Naive B cell (primary cell): Measurements from ENCODE around the gene ASIC5. TPM values are rescaled to one million over a fixed set of nuclear protein-coding genes. Genes with fewer than 3 reads are reported as not detected.

Source experiments
- ATAC-seq, 2 donors: fragments of 150-1000 bp; cut with Tn5 transposase; 2 replicates each; pipeline ENCODE4 v1.10.0; 2021; ENCODE audit warnings: low read depth in 2 of 2, mild to moderate bottlenecking in 2 of 2, moderate library complexity in 2 of 2
- DNase-seq: peaks from one replicate; pipeline ENCODE4 v3.0.0; 2022
- H3K27ac Mint-ChIP-seq, 6 donors: one replicate each; pipeline ENCODE4 v1.8.0; 2020 to 2022; ENCODE audit warnings: mild to moderate bottlenecking in 6 of 6, mixed read lengths in 6 of 6, moderate library complexity in 5 of 6, inconsistent platforms in 2 of 6
- H3K27me3 Mint-ChIP-seq, 3 donors: one replicate each; pipeline ENCODE4 v1.8.0; 2021 to 2022; ENCODE audit warnings: mixed read lengths in 3 of 3, mild to moderate bottlenecking in 1 of 3
- H3K36me3 Mint-ChIP-seq, 2 donors: one replicate each; pipeline ENCODE4 v1.8.0; 2020 to 2022; ENCODE audit warnings: mixed read lengths in 2 of 2, inconsistent platforms in 1 of 2, mild to moderate bottlenecking in 1 of 2
- H3K4me1 Mint-ChIP-seq, 3 donors: one replicate each; pipeline ENCODE4 v1.8.0; 2020 to 2022; ENCODE audit warnings: mixed read lengths in 3 of 3, inconsistent platforms in 1 of 3, mild to moderate bottlenecking in 1 of 3, moderate library complexity in 1 of 3
- H3K4me3 Mint-ChIP-seq, 8 donors: one replicate each; pipeline ENCODE4 v1.8.0; 2020 to 2022; ENCODE audit warnings: mild to moderate bottlenecking in 8 of 8, mixed read lengths in 8 of 8, moderate library complexity in 8 of 8, inconsistent platforms in 2 of 8
- H3K9me3 Mint-ChIP-seq, 7 donors: one replicate each; pipeline ENCODE4 v1.8.0; 2020 to 2022; ENCODE audit warnings: mixed read lengths in 7 of 7, mild to moderate bottlenecking in 5 of 7, inconsistent platforms in 2 of 7, moderate library complexity in 1 of 7
- polyA plus RNA-seq, 6 donors: library from polyadenylated mRNA; unstranded; fragments of 300-500 nt; fragmentation: Illumina TruSeq; gene quantifications; one replicate each; pipeline ENCODE4 v1.2.3, GENCODE V29; 2021; ENCODE audit warnings: low read depth in 6 of 6

The ASIC5 gene, protein sequence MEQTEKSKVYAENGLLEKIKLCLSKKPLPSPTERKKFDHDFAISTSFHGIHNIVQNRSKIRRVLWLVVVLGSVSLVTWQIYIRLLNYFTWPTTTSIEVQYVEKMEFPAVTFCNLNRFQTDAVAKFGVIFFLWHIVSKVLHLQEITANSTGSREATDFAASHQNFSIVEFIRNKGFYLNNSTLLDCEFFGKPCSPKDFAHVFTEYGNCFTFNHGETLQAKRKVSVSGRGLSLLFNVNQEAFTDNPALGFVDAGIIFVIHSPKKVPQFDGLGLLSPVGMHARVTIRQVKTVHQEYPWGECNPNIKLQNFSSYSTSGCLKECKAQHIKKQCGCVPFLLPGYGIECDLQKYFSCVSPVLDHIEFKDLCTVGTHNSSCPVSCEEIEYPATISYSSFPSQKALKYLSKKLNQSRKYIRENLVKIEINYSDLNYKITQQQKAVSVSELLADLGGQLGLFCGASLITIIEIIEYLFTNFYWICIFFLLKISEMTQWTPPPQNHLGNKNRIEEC
- not detected for polyA plus RNA-seq

DNA sequence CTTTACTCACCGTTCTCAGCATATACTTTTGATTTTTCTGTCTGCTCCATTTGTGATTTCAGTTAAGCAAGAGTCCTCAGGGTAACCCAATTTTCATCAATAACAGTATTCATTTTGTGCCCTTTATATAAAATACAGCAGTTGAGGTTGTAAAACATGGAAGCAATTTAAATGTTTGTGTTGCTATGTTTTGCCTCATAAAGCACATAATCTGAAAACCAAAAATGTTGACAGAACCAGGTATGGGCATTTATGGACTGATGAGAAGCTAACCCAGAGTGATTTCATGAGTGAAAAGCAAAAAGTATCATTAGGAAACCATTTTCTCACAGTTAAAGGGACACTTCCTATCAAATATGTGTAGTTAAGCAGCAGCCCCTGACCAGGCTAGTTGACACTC lies at the start of gene ASIC5:
ASIC5 (minus strand) TSS at position 101 of the 400 bp plus-strand sequence; CDS start at position 50, 51 bp downstream.
- ATAC-seq = no peak
- Mint-ChIP-seq H3K36me3 (peaks cover 4 to 13% of the 10 kb centered on the region in 2 donors), H3K9me3 (peaks cover 6 to 23% (median 8%) of the 10 kb centered on the region in 7 donors), H3K27me3 (no peaks in the 10 kb centered on the region), H3K27ac (peak within 1 kb of the TSS in 1 of 6 donors; percentile 73), H3K4me3 (no peak within 1 kb of the TSS), H3K4me1 (no peaks in the 10 kb centered on the region)
- DNase-seq = no peak

DNA sequence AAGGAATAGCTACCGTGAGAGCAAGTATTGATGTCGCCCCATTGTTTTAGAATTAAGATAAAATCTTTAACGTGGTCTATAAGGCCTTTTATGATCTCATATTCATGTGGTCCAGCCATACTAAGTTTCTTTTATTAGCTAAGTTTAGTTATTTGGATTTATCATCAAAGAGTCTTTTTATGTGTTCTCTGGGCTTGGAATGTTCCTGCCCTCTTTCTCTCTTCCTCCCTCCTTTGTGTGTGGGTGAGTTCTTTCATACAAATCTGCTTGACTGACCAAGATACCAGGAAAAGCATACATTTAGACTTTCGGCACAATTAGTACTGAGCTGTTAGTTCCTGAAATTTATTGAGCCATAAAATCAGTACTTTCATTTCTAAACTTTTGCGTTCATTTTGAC lies 48.7 kb upstream of the ASIC5 start:
- no peaks in the 10 kb centered on the region for H3K4me1 Mint-ChIP-seq
- H3K4me3 Mint-ChIP-seq = no peak overlapping the region
- no peak overlapping the region for H3K27ac Mint-ChIP-seq
- peaks cover 0 to 2% (median 0%) of the 10 kb centered on the region in 7 donors for H3K9me3 Mint-ChIP-seq
- H3K36me3 Mint-ChIP-seq = no peaks in the 10 kb centered on the region
- ATAC-seq (no peak), DNase-seq (no peak)
- peaks cover 5 to 11% (median 8%) of the 10 kb centered on the region in 3 donors for H3K27me3 Mint-ChIP-seq

DNA sequence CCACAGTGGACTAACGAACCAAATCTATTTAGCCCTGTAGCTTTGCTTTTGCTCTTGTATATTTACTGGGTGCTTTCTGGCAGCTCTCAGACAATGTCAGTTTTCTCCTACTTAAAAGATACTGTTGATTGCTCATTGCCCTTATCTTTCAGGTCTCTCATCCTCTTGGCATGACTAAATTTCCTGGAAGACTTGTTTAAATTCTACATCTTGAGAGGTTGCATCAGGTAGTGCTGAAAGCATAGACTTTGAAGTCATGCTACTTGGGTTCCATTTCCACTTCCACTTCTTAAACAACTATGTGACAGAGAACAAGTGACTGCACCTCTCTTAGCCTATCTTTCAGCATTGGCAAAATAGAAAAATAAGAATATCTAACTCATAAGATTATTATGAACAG lies 45.8 kb upstream of the ASIC5 start:
- Mint-ChIP-seq H3K27ac (no peak overlapping the region), H3K9me3 (no peaks in the 10 kb centered on the region), H3K4me1 (no peaks in the 10 kb centered on the region), H3K27me3 (peaks cover 5 to 16% (median 11%) of the 10 kb centered on the region in 3 donors), H3K4me3 (no peak overlapping the region), H3K36me3 (no peaks in the 10 kb centered on the region)
- no peak for ATAC-seq
- no peak for DNase-seq

DNA sequence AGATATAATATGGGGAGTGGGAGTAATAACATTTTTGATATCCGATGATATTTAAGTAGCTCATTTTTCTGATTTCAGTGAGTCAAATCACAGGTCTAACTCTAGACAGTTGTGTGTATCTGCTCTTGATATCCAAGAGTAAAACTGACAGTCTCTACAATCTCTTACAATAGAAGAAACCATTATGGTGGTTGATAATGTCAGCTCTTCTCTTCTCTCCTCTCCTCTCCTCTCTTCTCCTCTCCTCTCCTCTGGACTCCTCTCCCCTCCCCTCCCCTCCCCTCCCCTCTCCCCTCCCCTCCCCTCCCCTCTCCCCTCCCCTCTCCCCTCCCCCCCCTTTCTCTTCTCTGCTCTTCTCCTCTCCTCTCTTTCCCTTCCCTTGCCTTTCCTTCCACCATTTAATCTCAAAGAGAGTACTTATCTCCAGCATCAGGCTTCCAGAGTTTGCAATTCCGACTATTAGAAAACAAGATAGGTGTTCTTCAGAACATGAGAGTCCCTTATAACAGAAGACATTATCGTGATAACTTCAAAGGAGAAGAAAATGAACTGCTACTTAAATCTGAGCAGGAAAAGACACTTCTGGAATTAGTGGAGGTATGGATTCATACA lies 43.6 kb upstream of the ASIC5 start:
- H3K27me3 Mint-ChIP-seq = peaks cover 5 to 16% (median 11%) of the 10 kb centered on the region in 3 donors
- H3K36me3 Mint-ChIP-seq = no peaks in the 10 kb centered on the region
- DNase-seq (no peak), ATAC-seq (no peak)
- no peak overlapping the region for H3K27ac Mint-ChIP-seq
- H3K9me3 Mint-ChIP-seq = no peaks in the 10 kb centered on the region
- no peak overlapping the region for H3K4me3 Mint-ChIP-seq
- no peaks in the 10 kb centered on the region for H3K4me1 Mint-ChIP-seq

DNA sequence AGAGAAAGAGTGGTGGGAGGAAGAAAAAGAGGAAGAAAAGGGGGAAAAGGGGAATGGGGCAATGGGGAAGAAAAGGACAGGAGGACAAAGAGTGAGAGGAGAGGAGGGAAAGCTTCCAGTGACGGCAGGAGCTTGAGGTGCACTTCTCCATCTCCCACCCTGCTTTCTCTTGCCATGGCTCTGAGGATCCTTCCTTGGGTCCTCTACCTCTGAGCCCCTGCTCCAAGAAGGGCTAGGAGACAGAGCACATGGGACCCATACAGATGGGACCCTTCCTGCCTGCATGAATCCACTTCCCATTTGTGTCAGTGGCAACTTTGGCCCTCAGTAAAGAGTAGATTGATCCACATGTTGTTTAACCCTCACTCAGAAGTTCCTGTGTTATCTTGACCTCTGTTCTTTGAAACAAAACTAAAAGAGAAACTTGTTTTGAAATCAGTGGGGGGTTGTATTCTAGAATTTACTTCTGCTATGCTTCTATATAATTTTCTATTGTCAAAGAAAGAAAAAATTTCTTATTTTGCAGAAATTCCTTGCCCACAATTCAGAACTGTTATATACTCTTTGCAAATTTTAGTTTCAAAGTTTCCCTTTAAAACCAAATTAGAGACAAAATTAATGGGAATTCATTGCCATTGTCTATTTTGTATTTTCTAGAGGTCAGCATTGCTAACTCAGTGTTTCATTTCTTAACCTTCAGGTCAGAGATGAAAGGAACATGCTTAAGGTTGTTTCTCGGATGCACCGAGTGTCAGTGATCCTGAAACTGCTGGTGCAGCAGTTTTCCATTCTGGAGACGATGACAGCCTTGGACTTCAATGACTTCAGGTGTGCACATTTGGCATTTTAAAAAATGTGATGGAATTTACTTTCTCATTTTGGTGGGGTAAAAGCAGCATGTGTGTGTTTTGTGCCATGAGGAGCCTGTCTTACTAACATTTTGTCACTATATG lies 42.4 kb upstream of the ASIC5 start:
- DNase-seq (no peak), ATAC-seq (no peak)
- Mint-ChIP-seq H3K36me3 (no peaks in the 10 kb centered on the region), H3K4me1 (no peaks in the 10 kb centered on the region), H3K4me3 (no peak overlapping the region), H3K27me3 (peaks cover 5 to 16% (median 11%) of the 10 kb centered on the region in 3 donors), H3K9me3 (no peaks in the 10 kb centered on the region), H3K27ac (no peak overlapping the region)

DNA sequence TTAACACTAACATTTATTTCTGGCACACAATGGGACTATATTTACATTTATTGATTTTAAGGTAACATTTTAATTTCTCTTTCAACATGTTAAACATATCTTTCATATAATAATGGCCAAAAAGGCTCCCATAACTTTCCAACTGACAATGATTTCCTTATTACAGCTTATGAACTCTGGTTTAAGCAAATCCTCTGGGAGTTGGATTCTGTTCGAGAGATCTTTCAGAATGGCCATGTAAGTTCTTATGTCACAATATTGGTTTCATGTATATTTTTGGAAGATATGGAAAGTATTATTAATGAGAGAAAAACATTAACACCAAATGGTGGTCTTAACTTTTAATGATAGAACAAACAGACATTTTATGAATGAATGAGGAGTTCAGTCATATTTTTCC lies 41.5 kb upstream of the ASIC5 start:
- H3K27me3 Mint-ChIP-seq = peaks cover 2 to 11% (median 4%) of the 10 kb centered on the region in 3 donors
- no peaks in the 10 kb centered on the region for H3K36me3 Mint-ChIP-seq
- H3K27ac Mint-ChIP-seq = no peak overlapping the region
- H3K4me1 Mint-ChIP-seq = no peaks in the 10 kb centered on the region
- ATAC-seq (no peak), DNase-seq (no peak)
- H3K9me3 Mint-ChIP-seq = no peaks in the 10 kb centered on the region
- no peak overlapping the region for H3K4me3 Mint-ChIP-seq

DNA sequence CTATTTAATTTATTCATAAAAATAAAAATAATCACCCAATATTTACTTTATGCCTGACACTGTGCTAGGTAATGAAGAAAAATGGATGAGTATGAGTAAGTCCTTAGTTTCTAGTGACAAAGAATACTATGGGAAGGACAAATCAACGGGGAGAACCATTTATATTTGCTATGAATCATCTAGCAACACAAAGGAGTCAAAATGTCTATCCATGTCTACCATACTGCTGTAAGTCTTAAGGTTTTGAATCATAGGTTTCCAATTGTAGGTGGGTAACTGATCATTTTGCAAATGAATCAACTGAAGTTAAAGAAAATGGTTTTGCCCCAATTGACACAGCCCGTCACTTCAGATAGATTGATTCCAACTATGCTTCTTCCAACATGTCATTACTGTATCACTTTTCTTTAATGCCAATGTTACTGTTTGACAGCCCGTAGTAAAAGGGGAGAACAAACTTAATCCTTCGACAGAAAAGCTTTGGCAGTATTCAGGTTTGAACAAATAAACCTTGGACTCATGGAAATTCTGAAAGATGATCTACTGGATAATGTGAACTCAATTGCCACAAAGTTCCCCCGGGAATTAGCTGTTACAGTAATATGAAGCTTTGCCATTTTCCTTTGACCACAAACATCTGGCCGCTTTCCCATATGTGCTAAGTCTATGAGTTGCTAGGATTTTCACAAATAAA lies 40.6 kb upstream of the ASIC5 start:
- DNase-seq (no peak), ATAC-seq (no peak)
- peaks cover 0 to 8% (median 0%) of the 10 kb centered on the region in 3 donors for H3K27me3 Mint-ChIP-seq
- no peaks in the 10 kb centered on the region for H3K36me3 Mint-ChIP-seq
- H3K27ac Mint-ChIP-seq = no peak overlapping the region
- H3K4me1 Mint-ChIP-seq = no peaks in the 10 kb centered on the region
- H3K9me3 Mint-ChIP-seq = no peaks in the 10 kb centered on the region
- no peak overlapping the region for H3K4me3 Mint-ChIP-seq

DNA sequence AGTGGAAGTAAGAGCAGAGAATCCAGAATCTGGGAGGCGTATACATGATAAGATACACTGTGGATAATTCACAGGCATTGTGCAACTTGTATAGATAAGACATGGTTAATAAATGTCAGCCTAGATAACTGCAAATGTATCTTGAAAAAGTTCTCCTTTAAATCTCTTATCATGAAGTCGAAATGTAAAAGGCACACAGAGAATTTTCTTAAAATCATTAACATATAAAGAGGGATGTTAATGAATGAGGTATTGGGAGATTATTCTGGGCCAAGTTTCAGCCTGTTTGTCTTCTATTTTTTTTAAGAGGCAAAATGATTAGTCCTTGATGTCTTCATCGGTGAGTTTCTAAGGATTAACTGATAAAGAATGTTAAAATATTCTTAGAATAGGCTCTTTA lies 38.3 kb upstream of the ASIC5 start:
- Mint-ChIP-seq H3K9me3 (peaks cover 0 to 1% (median 0%) of the 10 kb centered on the region in 7 donors), H3K4me3 (no peak overlapping the region), H3K36me3 (no peaks in the 10 kb centered on the region), H3K4me1 (no peaks in the 10 kb centered on the region), H3K27ac (no peak overlapping the region), H3K27me3 (peaks cover 0 to 8% (median 0%) of the 10 kb centered on the region in 3 donors)
- DNase-seq (no peak), ATAC-seq (no peak)

DNA sequence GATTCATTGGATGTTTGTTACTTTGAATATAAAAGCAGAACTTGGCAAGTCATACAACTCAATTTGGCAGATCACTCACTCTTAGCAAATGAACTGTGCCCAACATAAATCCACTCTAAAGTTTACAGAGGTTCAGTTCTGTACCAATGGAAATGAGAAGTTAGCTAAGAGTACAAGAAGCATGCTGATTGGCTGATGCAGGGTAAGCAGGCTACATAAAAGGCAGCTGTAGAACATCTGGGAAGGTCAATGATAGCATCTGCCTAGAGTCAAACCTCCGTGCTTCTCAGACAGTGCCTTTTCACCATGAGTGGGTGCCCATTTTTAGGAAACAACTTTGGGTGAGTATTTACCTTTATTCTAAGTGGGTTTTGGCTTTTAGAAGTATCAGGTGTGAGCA lies 37.4 kb upstream of the ASIC5 start, which contains the start of gene TDO2:
TDO2 (plus strand) TSS at position 244 of the 400 bp plus-strand sequence; CDS start at position 307, 63 bp downstream.
- DNase-seq (no peak), ATAC-seq (no peak)
- no peak within 1 kb of the TSS for H3K4me3 Mint-ChIP-seq
- no peaks in the 10 kb centered on the region for H3K36me3 Mint-ChIP-seq
- peaks cover 0 to 8% (median 0%) of the 10 kb centered on the region in 3 donors for H3K27me3 Mint-ChIP-seq
- no peak within 1 kb of the TSS for H3K27ac Mint-ChIP-seq
- no peaks in the 10 kb centered on the region for H3K4me1 Mint-ChIP-seq
- H3K9me3 Mint-ChIP-seq = peaks cover 0 to 5% (median 1%) of the 10 kb centered on the region in 7 donors

DNA sequence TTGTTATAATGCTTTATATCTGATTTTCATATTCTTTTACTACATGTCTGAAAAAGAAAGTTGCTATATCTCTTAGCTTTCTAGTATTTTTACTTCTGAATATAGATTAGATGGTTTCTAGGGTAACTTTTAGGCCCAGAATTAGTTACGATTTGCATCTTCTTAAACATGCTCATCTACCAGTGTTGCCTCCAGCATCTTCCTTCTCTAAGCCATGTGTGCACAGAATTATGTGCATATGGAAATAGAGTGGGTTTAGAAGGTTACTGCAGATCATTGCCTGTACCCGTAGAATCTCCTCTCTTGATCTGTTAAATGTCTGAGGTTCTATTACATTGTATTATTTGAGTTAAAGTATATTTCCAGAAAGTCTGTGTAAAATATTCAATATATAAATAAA lies 34.9 kb upstream of the ASIC5 start:
- H3K9me3 Mint-ChIP-seq = peaks cover 5 to 18% (median 11%) of the 10 kb centered on the region in 7 donors
- H3K27ac Mint-ChIP-seq = no peak overlapping the region
- H3K4me1 Mint-ChIP-seq = no peaks in the 10 kb centered on the region
- ATAC-seq (no peak), DNase-seq (no peak)
- H3K36me3 Mint-ChIP-seq = peaks cover 0 to 7% of the 10 kb centered on the region in 2 donors
- H3K27me3 Mint-ChIP-seq = no peaks in the 10 kb centered on the region
- H3K4me3 Mint-ChIP-seq = no peak overlapping the region

DNA sequence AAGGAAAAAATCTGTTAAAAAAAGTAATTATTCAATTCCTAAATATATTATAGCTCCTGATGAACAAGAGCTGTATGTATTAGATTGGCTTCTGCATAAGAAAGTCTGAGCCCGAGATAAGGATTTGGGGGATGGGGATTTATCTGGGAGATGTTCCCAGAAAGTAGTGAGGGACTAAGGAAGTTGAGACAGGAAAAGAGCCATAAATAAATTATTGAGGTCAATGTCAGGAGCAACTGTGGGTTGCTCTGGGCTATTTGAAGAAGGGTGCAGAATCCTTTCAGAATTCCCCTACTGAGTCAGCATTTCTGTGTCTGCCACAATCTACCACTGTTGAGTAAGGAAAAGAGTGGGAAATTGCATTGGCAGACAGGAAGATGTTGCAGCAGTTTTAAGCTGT lies 34.3 kb upstream of the ASIC5 start:
- Mint-ChIP-seq H3K27ac (no peak overlapping the region), H3K27me3 (no peaks in the 10 kb centered on the region), H3K4me3 (no peak overlapping the region), H3K36me3 (peaks cover 0 to 7% of the 10 kb centered on the region in 2 donors), H3K4me1 (no peaks in the 10 kb centered on the region), H3K9me3 (peaks cover 5 to 18% (median 13%) of the 10 kb centered on the region in 7 donors)
- DNase-seq (no peak), ATAC-seq (no peak)

DNA sequence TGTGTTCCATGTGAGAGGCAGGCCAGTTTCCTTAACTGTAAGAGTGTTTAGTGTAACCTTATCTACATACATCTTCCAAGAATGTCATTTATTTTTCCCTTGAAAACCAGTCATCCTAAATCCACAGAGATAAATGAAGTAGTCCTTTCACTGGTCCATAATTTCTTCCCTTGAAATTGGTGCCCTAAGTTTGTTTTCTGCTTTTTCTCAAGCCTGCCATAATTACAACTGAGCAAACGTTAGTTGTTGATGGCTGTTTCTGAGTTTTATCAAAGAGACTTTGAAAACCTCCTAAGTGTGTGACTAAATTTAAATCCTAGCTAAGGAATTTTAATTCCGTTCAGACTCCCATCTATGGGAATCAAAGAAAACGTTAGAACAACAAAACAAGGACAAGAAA lies 33.8 kb upstream of the ASIC5 start:
- no peak overlapping the region for H3K27ac Mint-ChIP-seq
- ATAC-seq = no peak
- DNase-seq = no peak
- H3K9me3 Mint-ChIP-seq = peaks cover 5 to 18% (median 13%) of the 10 kb centered on the region in 7 donors
- no peak overlapping the region for H3K4me3 Mint-ChIP-seq
- H3K4me1 Mint-ChIP-seq = no peaks in the 10 kb centered on the region
- no peaks in the 10 kb centered on the region for H3K27me3 Mint-ChIP-seq
- peaks cover 0 to 7% of the 10 kb centered on the region in 2 donors for H3K36me3 Mint-ChIP-seq
